Neural progenitor cell (in vitro differentiated cells): Measurements from ENCODE around the gene DAW1.

Experiments
- CTCF ChIP-seq: fragments of 200-600 bp; sonication (generic); IDR thresholded peaks from 2 replicates; pipeline ENCODE4 v1.5.1; 2017; ENCODE audit warnings: antibody characterized with exemption, mild to moderate bottlenecking
- EZH2 ChIP-seq: fragments of 200-600 bp; sonication (generic); IDR thresholded peaks from 2 replicates; pipeline ENCODE4 v1.6.1; 2017; ENCODE audit warnings: antibody characterized with exemption, mild to moderate bottlenecking, moderate library complexity

GRCh38 chr2:227932403-227932802 is 61.0 kb downstream of the DAW1 start:
- TF ChIP-seq CTCF (no peak), EZH2 (no peak)
